ENCODE measurements around the gene EHD3.
A peak's percentile ranks its signal among the peaks of the same experiment; 100 is the strongest.

Gene EHD3

GRCh38 chr2:31227711-31228125 is 6.2 kb upstream of the EHD3 start:
- peaks cover 49% of the 10 kb centered on the region for H3K27me3 Mint-ChIP-seq (ENCODE audit: low read depth)
- no peak for TF ChIP-seq CTCF (IDR thresholded peaks at IDR 0.05; ENCODE audit: unreplicated experiment in 3 of 3)
- H3K4me1 Mint-ChIP-seq, result no peaks in the 10 kb centered on the region
- H3K27ac Mint-ChIP-seq, result no peak overlapping the region
- no peaks in the 10 kb centered on the region for H3K36me3 Mint-ChIP-seq (ENCODE audit: low read depth)
- no peaks in the 10 kb centered on the region for H3K9me3 Mint-ChIP-seq
- no peak overlapping the region for H3K4me3 Mint-ChIP-seq

- no peaks in the 10 kb centered on the region for H3K9me3 Mint-ChIP-seq
- TF ChIP-seq CTCF (IDR thresholded peaks at IDR 0.05; ENCODE audit: unreplicated experiment in 3 of 3), result no peak
- H3K36me3 Mint-ChIP-seq (ENCODE audit: low read depth), result no peaks in the 10 kb centered on the region
- no peak overlapping the region for H3K4me3 Mint-ChIP-seq
- H3K27ac Mint-ChIP-seq, result no peak overlapping the region
- no peaks in the 10 kb centered on the region for H3K4me1 Mint-ChIP-seq
- peaks cover 46% of the 10 kb centered on the region for H3K27me3 Mint-ChIP-seq (ENCODE audit: low read depth)
Observed at GRCh38 chr2:31228717-31229116, 5.2 kb upstream of the EHD3 start.

- Mint-ChIP-seq H3K27ac (no peak overlapping the region), H3K4me3 (no peak overlapping the region), H3K9me3 (no peaks in the 10 kb centered on the region), H3K27me3 (ENCODE audit: low read depth) (peaks cover 45% of the 10 kb centered on the region), H3K36me3 (ENCODE audit: low read depth) (no peaks in the 10 kb centered on the region), H3K4me1 (peaks cover 8% of the 10 kb centered on the region)
- no peak for TF ChIP-seq CTCF (IDR thresholded peaks at IDR 0.05; ENCODE audit: unreplicated experiment in 3 of 3)
Observed at GRCh38 chr2:31230751-31231150, 3.2 kb upstream of the EHD3 start.

- H3K4me3 Mint-ChIP-seq, result no peak overlapping the region
- H3K27me3 Mint-ChIP-seq (ENCODE audit: low read depth), result peaks cover 38% of the 10 kb centered on the region
- H3K36me3 Mint-ChIP-seq (ENCODE audit: low read depth), result no peaks in the 10 kb centered on the region
- peaks cover 12% of the 10 kb centered on the region for H3K4me1 Mint-ChIP-seq
- no peaks in the 10 kb centered on the region for H3K9me3 Mint-ChIP-seq
- H3K27ac Mint-ChIP-seq, result no peak overlapping the region
- TF ChIP-seq CTCF (IDR thresholded peaks at IDR 0.05; ENCODE audit: unreplicated experiment in 3 of 3), result no peak
Observed at GRCh38 chr2:31231571-31232302, 2.2 kb upstream of the EHD3 start.

GRCh38 chr2:31232586-31232985 is 1.4 kb upstream of the EHD3 start:
- Mint-ChIP-seq H3K36me3 (ENCODE audit: low read depth) (no peaks in the 10 kb centered on the region), H3K27me3 (ENCODE audit: low read depth) (peaks cover 30% of the 10 kb centered on the region), H3K9me3 (no peaks in the 10 kb centered on the region), H3K27ac (no peak overlapping the region), H3K4me1 (peaks cover 16% of the 10 kb centered on the region), H3K4me3 (no peak overlapping the region)
- TF ChIP-seq CTCF (IDR thresholded peaks at IDR 0.05; ENCODE audit: unreplicated experiment in 3 of 3), result no peak

GRCh38 chr2:31233231-31233630 is 721 bp upstream of the EHD3 start:
- H3K4me1 Mint-ChIP-seq, result peaks cover 19% of the 10 kb centered on the region
- H3K9me3 Mint-ChIP-seq, result no peaks in the 10 kb centered on the region
- peaks cover 3% of the 10 kb centered on the region for H3K36me3 Mint-ChIP-seq (ENCODE audit: low read depth)
- TF ChIP-seq CTCF (IDR thresholded peaks at IDR 0.05; ENCODE audit: unreplicated experiment in 3 of 3), result no peak
- peak overlapping the region; percentile 84 to 88 (median 84) for H3K4me3 Mint-ChIP-seq
- H3K27ac Mint-ChIP-seq, result no peak overlapping the region
- peaks cover 26% of the 10 kb centered on the region for H3K27me3 Mint-ChIP-seq (ENCODE audit: low read depth)
